ENCODE results near the gene FGGY. TPM values are rescaled to one million over a fixed set of nuclear protein-coding genes. Genes with fewer than 3 reads are reported as not detected.

Gene FGGY
- total and polyA plus RNA-seq, 2 donors (not counting 3 experiments of a cell fraction or from before 2014, with no cell fraction given): 5.6 to 6.4 TPM

DNA sequence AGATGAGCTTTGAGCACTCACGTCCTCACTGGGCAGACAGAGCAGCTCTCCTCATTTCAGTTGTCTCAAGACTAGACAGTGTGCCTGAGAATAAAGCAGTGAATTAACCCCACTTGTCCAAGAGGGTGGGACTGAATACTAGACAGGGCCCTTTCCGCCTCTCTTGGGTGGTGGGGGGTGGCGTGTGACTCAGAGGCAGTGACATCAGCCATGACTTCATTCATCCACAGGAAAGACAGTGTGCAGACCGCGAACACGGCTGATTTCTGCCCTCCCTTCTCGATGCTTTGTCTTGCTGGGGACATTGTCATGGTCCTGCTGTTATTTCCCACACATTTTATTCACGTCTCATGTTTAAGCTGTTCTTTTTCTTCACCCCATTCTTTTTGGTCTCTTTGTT lies 64.9 kb downstream of the FGGY start:
- H3K9ac ChIP-seq (replicated peaks; ENCODE audit: extremely low read depth, insufficient read depth, low read length): no peak overlapping the region
- no peak overlapping the region for H3K27ac ChIP-seq (ENCODE audit: insufficient read depth, low read depth, low read length)
- intact Hi-C loops (cut with micrococcal nuclease): no loop called here
- no peak overlapping the region for H2AFZ ChIP-seq (ENCODE audit: low read depth, low read length)
- no peaks in the 10 kb centered on the region for H3K27me3 ChIP-seq (ENCODE audit: control insufficient read depth in 2 of 2, insufficient read depth in 2 of 2, low read length in 2 of 2)
- TF ChIP-seq GATA2 (IDR thresholded peaks at IDR 0.05; ENCODE audit: insufficient read depth, insufficient read length, low read depth, low read length) (no peak), FOS (IDR thresholded peaks at IDR 0.05; ENCODE audit: borderline replicate concordance, insufficient read depth, low read length) (no peak), POLR2A (IDR thresholded peaks at IDR 0.05; ENCODE audit: low read depth, low read length) (no peak), EZH2 (IDR thresholded peaks at IDR 0.05; ENCODE audit: borderline replicate concordance, low read depth, low read length, severe bottlenecking) (no peak), POLR2AphosphoS5 (IDR thresholded peaks at IDR 0.05; ENCODE audit: insufficient read depth, low read depth, low read length) (no peak), JUN (IDR thresholded peaks at IDR 0.05; ENCODE audit: borderline replicate concordance, insufficient read depth, insufficient read length, low read depth) (no peak), MYC (IDR thresholded peaks at IDR 0.05; ENCODE audit: low read depth, low read length) (no peak)
- TF ChIP-seq, protein P1, sequence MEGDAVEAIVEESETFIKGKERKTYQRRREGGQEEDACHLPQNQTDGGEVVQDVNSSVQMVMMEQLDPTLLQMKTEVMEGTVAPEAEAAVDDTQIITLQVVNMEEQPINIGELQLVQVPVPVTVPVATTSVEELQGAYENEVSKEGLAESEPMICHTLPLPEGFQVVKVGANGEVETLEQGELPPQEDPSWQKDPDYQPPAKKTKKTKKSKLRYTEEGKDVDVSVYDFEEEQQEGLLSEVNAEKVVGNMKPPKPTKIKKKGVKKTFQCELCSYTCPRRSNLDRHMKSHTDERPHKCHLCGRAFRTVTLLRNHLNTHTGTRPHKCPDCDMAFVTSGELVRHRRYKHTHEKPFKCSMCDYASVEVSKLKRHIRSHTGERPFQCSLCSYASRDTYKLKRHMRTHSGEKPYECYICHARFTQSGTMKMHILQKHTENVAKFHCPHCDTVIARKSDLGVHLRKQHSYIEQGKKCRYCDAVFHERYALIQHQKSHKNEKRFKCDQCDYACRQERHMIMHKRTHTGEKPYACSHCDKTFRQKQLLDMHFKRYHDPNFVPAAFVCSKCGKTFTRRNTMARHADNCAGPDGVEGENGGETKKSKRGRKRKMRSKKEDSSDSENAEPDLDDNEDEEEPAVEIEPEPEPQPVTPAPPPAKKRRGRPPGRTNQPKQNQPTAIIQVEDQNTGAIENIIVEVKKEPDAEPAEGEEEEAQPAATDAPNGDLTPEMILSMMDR (IDR thresholded peaks at IDR 0.05; ENCODE audit: extremely low read depth in 1 of 2, insufficient read depth in 1 of 2, low read depth in 1 of 2, low read length in 2 of 2): no peak
- TF ChIP-seq, protein P2, sequence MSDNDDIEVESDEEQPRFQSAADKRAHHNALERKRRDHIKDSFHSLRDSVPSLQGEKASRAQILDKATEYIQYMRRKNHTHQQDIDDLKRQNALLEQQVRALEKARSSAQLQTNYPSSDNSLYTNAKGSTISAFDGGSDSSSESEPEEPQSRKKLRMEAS (IDR thresholded peaks at IDR 0.05; ENCODE audit: insufficient read depth, insufficient read length): no peak
- POLR2A ChIA-PET: no interaction called here
- dilution Hi-C loops (cut with MboI; ENCODE audit: extremely low pct_ligation_motif_present, low sequenced_read_pairs): no loop called here
- H3K9me3 ChIP-seq (replicated peaks; ENCODE audit: control insufficient read depth, insufficient read depth, low read length): no peaks in the 10 kb centered on the region
- H3K4me3 ChIP-seq (replicated peaks in 1 of 3; ENCODE audit: insufficient read depth in 1 of 3, low read depth in 1 of 3, low read length in 3 of 3): no peak overlapping the region
- BruUV-seq (replicated peaks): no TSS peak
- no peaks in the 10 kb centered on the region for H3K9me1 ChIP-seq (replicated peaks; ENCODE audit: control insufficient read depth, extremely low read depth, insufficient read depth, low read length)
- CTCF ChIA-PET: no interaction called here
- no peaks in the 10 kb centered on the region for H3K79me2 ChIP-seq (ENCODE audit: control insufficient read depth, insufficient read depth, low read length)
- FAIRE-seq (no peak), DNase-seq (ENCODE audit: low read depth, low spot score) (no peak)
- H3K4me2 ChIP-seq (ENCODE audit: insufficient read depth, low read length): no peak overlapping the region
- H3K4me1 ChIP-seq (ENCODE audit: control insufficient read depth, extremely low read depth, insufficient read depth, low read length): no peaks in the 10 kb centered on the region
- H3K36me3 ChIP-seq (ENCODE audit: control insufficient read depth in 2 of 2, extremely low read depth in 1 of 2, insufficient read depth in 2 of 2, low read length in 2 of 2): no peaks in the 10 kb centered on the region
- no peaks in the 10 kb centered on the region for H4K20me1 ChIP-seq (replicated peaks; ENCODE audit: control insufficient read depth, extremely low read depth, insufficient read depth, low read length)

Measured in endothelial cell of umbilical vein (primary cell).